Thyroid gland (tissue), 4 donors: ENCODE results near the gene IRS1. TPM values are rescaled to one million over a fixed set of nuclear protein-coding genes. Genes with fewer than 3 reads are reported as not detected.

Source experiments
- DNase-seq, 2 donors: peaks; one replicate each; pipeline ENCODE4 v3.0.0-alpha.2; 2019
- H3K27ac ChIP-seq, 3 donors: fragments of 200-600 bp; sonication (generic); 1 replicate in 2 of 3; 2 replicates in 1 of 3; pipeline ENCODE4 v1.5.1; 2016 to 2019; ENCODE audit warnings: mild to moderate bottlenecking in 1 of 3, moderate library complexity in 1 of 3
- H3K27me3 ChIP-seq: fragments of 200-600 bp; sonication (generic); one replicate; pipeline ENCODE4 v1.5.1; 2019
- H3K36me3 ChIP-seq, 2 donors: fragments of 200-600 bp; sonication (generic); one replicate each; pipeline ENCODE4 v1.5.1; 2016 to 2019
- H3K4me1 ChIP-seq, 2 donors: fragments of 200-600 bp; sonication (generic); one replicate each; pipeline ENCODE4 v1.5.1; 2017 to 2019
- H3K4me3 ChIP-seq, 3 donors: fragments of 200-600 bp; sonication (generic); replicated peaks in 1 of 3; 1 replicate in 2 of 3; 2 replicates in 1 of 3; pipeline ENCODE4 v1.5.1; 2016; ENCODE audit warnings: mild to moderate bottlenecking in 1 of 3
- H3K9me3 ChIP-seq: fragments of 200-600 bp; sonication (generic); one replicate; pipeline ENCODE4 v1.5.1; 2017
- CTCF ChIP-seq, 6 experiments: fragments of 200-600 bp in 3 of 6; fragments of 450-650 bp in 3 of 6; sonication (generic) in 3 of 6; IDR thresholded peaks; one replicate each; pipeline ENCODE4 v1.5.1; 2016 to 2019; ENCODE audit warnings: antibody characterized with exemption in 6 of 6, mild to moderate bottlenecking in 2 of 6, inconsistent platforms in 1 of 6, moderate library complexity in 1 of 6
- POLR2A ChIP-seq, 2 donors: fragments of 450-650 bp; IDR thresholded peaks; one replicate each; pipeline ENCODE4 v1.6.1; 2017; ENCODE audit warnings: antibody characterized with exemption in 2 of 2, mild to moderate bottlenecking in 2 of 2, moderate library complexity in 1 of 2
- WGBS, 2 donors: methylation state at CpG; one replicate each; pipeline ENCODE4 v1.1.5; 2017; 5-methylcytosine and 5-hydroxymethylcytosine counted together
- intact Hi-C: fragments of 100-400 bp; cut with DNase I; formaldehyde crosslinking; loops from one replicate; pipeline ENCODE4 v1.15.1; 2023
- total RNA-seq, 4 donors: library from RNA; depleted of rRNA; stranded (reverse); fragments of >200 nt; gene quantifications; one replicate each; pipeline ENCODE4 v1.2.3, GENCODE V29; 2016

IRS1 gene
- total RNA-seq, 4 donors from 2014 or later = 61.9 to 166 (median 98.7) TPM

- no peak for DNase-seq
- H3K4me1 ChIP-seq = peaks cover 33 to 35% of the 10 kb centered on the region in 2 donors
- H3K9me3 ChIP-seq = no peaks in the 10 kb centered on the region
- H3K36me3 ChIP-seq = peaks cover 0 to 13% of the 10 kb centered on the region in 2 donors
- H3K27me3 ChIP-seq = no peaks in the 10 kb centered on the region
- no peak for TF ChIP-seq POLR2A (IDR thresholded peaks at IDR 0.05)
- no peak for TF ChIP-seq CTCF (IDR thresholded peaks at IDR 0.05)
- no peak overlapping the region for H3K4me3 ChIP-seq
- H3K27ac ChIP-seq = no peak overlapping the region
- 96 to 99% methylated on average over 3 of the region's 3 CpGs for WGBS, 2 donors
- intact Hi-C loops = no loop called here
Observed at GRCh38 chr2:226775032-226775509, 24.5 kb downstream of the IRS1 start.

GRCh38 chr2:226773291-226773690, 26.3 kb downstream of the IRS1 start:
- no peaks in the 10 kb centered on the region for H3K27me3 ChIP-seq
- H3K27ac ChIP-seq = peak overlapping the region in 2 of 3 donors; percentile 12 to 16
- H3K4me3 ChIP-seq = no peak overlapping the region
- intact Hi-C loops = no loop called here
- no peaks in the 10 kb centered on the region for H3K9me3 ChIP-seq
- TF ChIP-seq CTCF (IDR thresholded peaks at IDR 0.05) (no peak), POLR2A (IDR thresholded peaks at IDR 0.05) (no peak)
- H3K36me3 ChIP-seq = peaks cover 0 to 13% of the 10 kb centered on the region in 2 donors
- 30 to 35% methylated on average over 2 of the region's 2 CpGs for WGBS, 2 donors
- peaks cover 30 to 33% of the 10 kb centered on the region in 2 donors for H3K4me1 ChIP-seq
- DNase-seq = no peak

- intact Hi-C loops = no loop called here
- Histone ChIP-seq H3K4me3 (no peak overlapping the region), H3K27ac (peak overlapping the region in 2 of 3 donors; percentile 12 to 16), H3K36me3 (peaks cover 0 to 13% of the 10 kb centered on the region in 2 donors), H3K4me1 (peaks cover 33 to 35% of the 10 kb centered on the region in 2 donors), H3K9me3 (no peaks in the 10 kb centered on the region), H3K27me3 (no peaks in the 10 kb centered on the region)
- TF ChIP-seq CTCF (IDR thresholded peaks at IDR 0.05) (no peak), POLR2A (IDR thresholded peaks at IDR 0.05) (no peak)
- DNase-seq = no peak
- 43 to 48% methylated on average over 3 of the region's 3 CpGs for WGBS, 2 donors
Observed at GRCh38 chr2:226772389-226773179, 27.0 kb downstream of the IRS1 start.

GRCh38 chr2:226771067-226771466, 28.6 kb downstream of the IRS1 start:
- no peak overlapping the region for H3K27ac ChIP-seq
- no peak overlapping the region for H3K4me3 ChIP-seq

More at GRCh38 chr2:226771067-226771466, 28.6 kb downstream of the IRS1 start:
- DNase-seq = no peak
- H3K4me1 ChIP-seq = peaks cover 33 to 35% of the 10 kb centered on the region in 2 donors
- no peaks in the 10 kb centered on the region for H3K9me3 ChIP-seq
- no peaks in the 10 kb centered on the region for H3K27me3 ChIP-seq
- TF ChIP-seq CTCF (IDR thresholded peaks at IDR 0.05) (no peak), POLR2A (IDR thresholded peaks at IDR 0.05) (no peak)
- intact Hi-C loops = no loop called here
- WGBS, 2 donors = 74 to 78% methylated on average over 6 of the region's 6 CpGs
- H3K36me3 ChIP-seq = peaks cover 0 to 13% of the 10 kb centered on the region in 2 donors
